HUDEP-2 (cell line): ENCODE results near the gene TRIM59.
A peak's percentile ranks its signal among the peaks of the same experiment; 100 is the strongest.
"Not testable (repeated sequence)": the region's sequence is repeated elsewhere in the genome, so short reads cannot be mapped to it uniquely, and the experiment has no call there.

ENCODE experiments used
- DNase-seq, 76 experiments: peaks; one replicate each; lab custom pipeline; 2025; ENCODE audit not compliant: unreplicated experiment in 76 of 76; lab: John Stamatoyannopoulos, UW

TRIM59 gene

DNA sequence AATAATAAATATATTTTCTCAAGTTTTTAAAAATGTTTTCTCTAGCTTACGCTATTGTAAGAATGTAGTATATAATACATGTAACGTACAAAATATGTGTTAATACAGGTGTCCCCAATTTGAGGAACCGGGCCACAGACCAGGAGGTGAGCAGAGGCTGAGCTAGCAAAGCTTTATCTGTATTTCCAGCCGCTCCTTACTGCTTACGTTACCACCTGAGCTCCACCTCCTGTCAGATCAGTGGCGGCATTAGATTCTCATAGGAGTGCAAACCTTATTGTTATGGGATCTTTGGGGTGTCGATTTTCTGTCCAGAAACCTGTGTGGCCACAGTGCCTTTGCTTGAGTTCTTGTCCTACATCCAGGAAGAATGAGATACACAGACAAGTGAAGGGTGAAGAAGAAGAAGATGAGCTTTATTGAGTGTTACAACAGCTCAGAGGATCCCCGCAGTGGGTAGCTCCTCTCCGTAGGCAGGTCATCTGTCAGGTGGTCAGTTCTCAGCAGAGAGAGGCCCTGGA, 9.9 kb upstream of the TRIM59 start:
- no peak for DNase-seq

DNA sequence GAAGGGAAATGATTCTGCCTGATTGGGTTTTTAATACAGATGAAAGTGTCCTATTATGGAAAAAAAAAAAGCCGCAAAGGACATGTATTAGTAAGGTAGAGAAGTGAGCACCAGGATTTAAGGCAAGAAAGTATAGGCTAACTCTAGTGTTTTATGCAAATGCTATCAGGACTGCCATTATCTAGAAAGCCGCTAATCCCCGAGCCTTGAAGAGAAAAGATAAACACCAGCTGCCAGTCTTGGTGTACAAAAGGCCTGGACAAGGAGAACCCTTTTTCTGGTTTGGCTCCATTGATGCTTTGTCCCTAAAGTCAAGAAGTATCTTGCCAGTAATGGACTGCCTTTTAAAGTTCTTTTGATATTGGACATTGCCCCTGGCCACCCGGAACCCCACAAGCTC, 8.6 kb upstream of the TRIM59 start:
- peak in 2 of 76 experiments; percentile 12 to 45 for DNase-seq

DNA sequence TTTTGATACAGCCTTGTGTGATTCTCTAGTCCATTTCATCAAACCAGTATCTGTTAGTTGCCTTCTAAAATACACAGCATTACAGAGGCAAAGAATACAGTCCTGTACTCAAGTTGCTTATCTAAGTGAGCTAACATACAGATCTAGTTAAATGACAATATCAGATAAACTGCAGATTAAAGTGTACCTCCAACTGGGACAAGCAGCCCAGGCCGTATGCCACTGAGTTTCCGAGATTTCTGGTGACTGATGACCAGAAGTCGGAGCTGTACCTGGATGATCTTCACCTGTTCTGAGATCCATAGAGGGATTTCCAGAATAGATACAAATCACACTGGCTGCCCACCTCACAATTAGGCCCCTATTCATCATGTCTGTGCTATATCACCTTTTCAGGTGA, 6.3 kb upstream of the TRIM59 start:
- no peak for DNase-seq

DNA sequence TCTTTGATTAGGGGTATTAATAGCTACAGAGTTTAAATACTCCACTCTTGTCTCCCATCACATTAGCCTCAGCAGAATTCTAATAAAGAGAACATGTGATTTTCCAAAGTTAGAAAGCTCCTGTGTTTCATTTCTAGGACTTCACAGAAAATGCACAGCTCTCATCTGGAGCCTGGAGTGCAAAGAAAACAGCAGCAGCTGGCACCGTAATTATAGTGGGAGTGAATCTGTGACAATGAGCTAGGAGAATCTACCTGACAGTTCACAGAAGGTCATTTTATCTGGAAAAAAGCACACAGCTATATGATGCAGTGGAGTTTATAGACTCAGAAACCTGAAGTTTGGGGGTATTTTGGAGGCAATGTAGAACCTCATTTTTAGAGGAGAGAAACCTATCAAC, 5.4 kb upstream of the TRIM59 start:
- DNase-seq = no peak

DNA sequence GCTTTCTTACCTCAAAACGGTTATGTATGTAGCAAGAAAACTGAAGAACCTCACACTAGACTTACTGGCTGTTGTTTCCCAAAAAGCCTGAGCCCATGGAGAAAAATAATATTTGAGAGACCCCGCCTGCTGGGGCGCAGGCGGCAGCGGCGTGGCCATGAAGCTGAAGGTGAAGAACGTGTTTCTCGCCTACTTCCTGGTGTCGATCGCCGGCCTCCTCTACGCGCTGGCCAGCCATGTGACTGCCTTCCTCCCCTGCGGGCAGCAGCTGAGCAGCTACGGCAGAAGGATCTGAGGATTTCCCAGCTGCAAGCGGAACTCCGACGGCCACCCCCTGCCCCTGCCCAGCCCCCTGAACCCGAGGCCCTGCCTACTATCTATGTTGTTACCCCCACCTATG, 2.7 kb upstream of the TRIM59 start:
- DNase-seq = not testable (repeated sequence)

DNA sequence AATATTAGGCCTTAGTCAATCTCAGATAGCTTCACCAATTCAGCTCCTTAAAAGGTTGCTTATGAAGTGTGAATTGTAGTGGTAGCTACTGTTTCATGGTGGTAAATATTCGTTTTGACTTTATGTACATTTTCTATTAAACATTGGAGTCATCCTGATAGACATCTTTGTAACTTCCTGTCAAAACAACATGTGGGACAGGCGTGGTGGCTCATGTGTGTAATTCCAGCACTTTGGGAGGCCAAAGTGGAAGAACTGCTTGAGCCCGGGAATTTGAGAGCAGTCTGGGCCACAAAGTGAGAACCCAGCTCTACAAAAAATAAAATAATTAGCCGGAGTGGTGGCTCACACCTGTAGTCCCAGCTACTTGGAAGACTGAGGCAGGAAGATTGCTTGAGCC, 2.0 kb upstream of the TRIM59 start:
- no peak for DNase-seq

DNA sequence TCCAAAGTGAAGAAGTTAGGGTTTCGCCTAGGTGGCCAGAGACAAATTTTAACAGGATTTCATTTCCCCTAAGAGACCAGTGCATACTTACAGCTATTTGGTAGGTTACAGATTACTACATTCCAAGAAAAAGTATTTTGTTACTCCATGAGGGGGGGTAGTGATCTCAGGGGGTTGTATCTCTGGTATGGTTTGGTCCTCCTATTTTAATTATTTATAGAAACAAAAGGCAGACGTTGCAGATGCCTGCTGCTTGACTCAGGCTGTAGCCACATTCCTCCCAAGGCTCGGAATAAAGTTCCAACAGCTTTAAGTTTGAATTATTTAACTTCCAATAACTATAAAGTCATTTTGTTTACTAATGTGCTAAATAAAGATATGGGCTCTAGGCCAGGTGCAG, 1.3 kb upstream of the TRIM59 start:
- DNase-seq = no peak

DNA sequence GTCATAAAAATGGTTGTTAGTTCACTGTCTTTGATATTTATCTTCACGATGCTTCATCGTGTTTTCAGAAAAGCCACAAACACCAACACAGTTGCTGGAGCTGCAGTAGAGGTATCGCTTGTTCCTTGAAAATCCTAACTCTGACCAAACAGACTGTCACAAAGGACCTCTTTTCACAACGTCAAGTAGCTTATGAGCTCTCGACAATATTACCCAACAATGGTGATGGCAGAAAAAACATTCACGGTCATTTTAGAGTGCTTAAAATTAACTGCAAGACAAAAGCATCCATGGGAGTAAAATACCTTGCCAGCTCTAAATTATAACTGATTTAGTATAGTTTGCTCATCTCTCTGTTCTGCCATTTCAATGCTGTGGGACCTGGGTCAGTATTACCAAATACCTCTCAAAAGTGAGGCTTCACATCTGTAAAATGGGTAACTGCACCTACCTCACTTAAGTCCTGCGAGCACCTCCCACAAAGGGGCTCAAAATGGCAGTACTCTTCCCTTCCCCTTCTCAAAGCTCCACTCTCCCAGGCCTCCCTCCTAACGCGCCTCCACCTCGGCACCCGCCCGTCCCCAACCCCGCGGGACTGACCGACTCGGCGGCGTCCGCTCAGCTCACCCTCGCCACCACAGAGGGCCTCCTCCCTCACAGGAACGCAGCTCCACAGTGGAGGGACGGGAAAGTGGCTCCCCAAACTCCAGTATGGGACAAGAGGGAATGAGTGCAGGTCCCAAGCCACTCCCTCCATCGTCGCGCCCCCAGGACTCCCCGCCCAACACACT, 546 bp downstream of the TRIM59 start:
- peak in 46 of 76 experiments; percentile 12 to 97 (median 54) for DNase-seq

DNA sequence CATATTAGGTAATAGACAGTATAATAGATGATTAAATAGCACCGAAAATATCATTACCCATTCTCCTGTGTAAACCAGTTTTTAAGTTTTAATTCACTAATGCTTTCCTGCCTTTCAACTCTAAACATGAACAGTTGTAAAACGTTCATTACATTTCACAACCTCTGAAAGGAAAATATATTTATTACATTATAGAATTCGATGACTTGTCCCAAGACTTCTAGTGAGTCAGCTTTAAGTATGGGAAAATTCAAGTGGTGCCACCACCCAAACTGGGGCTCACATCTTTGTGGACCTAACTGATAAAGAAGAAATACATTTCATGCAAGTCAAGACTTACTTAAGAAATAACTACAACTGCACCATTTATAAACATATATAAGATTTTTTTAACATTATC, 2.0 kb downstream of the TRIM59 start:
- peak in 26 of 76 experiments; percentile 1 to 56 (median 22) for DNase-seq

DNA sequence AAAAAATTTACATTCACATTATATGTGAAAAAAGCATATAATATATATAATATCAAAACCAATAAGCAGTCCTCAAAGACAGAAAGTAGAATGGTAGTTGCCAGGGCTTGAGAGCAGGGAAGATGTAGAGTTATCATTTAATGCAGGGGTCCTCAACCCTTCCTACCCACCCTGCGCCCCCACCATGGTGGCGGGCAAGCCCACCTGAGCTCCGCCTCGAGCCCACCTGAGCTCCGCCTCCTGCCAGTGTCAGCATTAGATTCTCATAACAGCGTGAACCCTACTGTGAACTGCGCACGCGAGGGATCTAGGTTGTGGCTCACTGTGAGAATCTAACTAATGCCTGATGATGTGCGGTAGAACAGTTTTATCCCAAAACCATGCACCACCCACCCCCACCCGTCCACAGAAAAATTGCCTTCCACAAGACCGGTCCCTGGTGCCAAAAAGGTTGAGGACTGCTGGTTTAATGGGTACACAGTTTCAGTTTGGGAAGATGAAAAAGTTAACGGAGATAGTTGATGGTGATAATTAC, 3.0 kb downstream of the TRIM59 start:
- DNase-seq = no peak

DNA sequence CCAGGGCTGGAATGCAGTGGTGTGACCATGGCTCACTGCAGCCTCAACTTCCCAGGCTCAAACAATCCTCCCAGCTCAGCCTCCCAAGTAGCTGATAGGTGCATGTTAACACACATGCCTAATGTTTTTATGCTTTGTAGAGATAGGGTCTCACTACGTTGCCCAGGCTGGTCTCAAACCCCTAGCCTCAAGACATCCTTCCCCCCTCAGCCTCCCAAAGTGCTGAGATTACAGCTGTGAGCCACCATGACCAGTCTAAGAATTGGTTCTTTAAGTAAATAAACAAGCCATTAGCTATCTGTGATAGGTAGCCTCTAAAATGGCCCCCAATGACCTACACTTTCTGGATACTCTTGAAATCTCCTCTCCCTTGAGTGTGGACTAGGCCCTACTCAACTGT, 3.7 kb downstream of the TRIM59 start:
- DNase-seq = no peak

DNA sequence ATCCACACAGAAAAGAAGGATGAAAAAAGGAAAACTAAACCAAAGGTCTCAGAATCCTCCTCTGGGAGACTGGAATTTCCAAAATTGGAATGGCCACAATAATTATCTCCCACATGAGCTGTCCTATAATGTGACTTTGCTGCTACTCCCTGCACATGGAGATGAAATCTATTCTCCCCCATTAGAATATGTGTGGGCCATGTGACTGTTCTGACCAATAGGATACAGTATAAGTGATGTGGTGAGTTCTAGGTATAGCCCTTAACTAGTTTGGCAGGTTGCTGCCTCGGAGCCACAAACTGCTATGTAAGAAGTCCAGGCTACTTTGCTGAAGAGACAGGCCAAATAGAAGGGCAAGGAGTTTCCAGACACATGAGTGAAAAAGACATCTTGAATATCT, 5.2 kb downstream of the TRIM59 start:
- peak in 8 of 76 experiments; percentile 6 to 33 (median 15) for DNase-seq

DNA sequence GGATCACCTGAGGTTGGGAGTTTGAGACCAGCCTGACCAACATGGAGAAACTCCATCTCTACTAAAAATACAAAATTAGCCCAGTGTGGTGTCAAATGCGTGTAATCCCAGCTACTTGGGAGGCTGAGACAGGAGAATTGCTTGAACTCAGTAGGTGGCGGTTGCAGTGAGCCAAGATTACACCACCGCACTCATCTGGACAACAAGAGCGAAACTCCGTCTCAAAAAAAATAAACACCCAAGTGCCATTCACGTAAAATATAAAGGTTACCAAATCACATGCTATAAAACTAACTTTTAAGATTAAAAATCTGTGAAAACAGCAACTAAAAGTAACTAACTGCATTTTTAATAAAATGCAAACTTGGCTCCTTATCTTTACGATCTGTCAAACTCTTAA, 8.9 kb downstream of the TRIM59 start:
- no peak for DNase-seq

DNA sequence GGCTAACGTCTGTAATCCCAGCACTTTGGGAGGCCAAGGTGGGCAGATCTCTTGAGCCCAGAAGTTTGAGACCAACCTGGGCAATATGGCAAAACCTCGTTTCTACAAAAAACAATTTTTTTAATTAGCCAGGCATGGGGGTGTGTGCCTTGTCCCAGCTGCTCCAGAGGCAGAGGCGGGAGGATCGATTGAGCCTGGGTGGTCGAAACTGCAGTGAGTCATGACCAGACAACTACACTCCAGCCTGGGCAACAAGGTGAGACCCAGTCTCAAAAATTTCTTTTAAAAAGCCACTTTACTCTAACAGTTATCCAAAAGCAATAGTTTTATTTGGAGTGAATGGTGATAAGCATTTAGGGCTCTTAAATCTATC, 12.5 kb downstream of the TRIM59 start:
- DNase-seq = no peak

DNA sequence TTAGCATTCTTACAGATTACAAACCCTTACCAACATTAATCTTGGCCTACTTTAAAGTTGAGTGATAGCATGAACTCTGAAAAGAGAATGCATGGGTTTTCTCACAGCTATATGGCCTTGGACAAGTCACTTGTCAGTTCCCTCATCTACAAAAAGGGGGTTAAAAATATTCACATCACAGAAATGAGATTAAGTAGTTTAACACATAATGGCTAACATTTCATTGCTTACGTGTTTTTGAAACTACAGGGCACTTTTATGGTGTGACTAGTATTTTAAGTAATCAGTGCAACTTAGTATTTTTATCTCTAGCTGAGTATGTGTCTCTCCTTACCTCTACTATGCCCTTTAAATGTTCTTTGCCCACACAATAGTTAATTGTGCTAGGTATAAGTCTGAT, 13.8 kb downstream of the TRIM59 start:
- DNase-seq = no peak

DNA sequence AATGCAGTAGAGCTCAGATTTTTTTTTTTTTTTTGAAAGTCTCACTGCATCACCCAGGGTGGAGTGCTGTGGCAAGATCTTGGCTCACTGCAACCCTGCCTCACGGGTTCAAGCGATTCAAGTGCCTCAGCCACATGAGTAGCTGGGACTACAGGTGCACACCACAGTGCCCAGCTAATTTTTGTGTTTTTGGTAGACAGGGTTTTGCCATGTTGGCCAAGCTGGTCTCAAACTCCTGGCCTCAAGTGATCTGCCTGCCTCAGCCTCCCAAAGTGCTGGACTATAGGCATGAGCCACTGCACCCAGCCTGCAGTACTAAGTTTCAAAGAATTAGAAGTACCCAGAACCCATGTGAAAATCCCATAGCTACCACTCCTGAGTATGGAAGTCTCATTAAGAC, 14.5 kb downstream of the TRIM59 start:
- DNase-seq = peak in 1 of 76 experiments; percentile 2

DNA sequence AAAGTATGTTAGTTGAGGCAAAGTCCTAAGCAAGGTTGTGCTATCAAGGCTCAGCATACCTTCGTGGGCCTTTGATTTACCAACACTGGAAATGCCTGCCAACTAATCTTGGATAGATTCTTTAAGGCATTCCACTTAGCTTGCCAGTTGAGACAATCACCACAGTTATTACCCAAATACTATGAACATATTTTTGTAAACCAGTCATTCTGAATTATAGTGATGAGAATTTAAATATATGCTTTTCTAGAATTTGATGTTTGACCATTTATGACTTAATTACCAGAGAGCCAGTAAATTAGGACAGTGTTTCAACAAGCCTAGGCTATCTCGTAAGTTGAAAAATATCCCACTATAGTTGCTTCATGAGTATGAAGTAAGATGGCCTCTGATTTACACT, 15.5 kb downstream of the TRIM59 start:
- DNase-seq = no peak

DNA sequence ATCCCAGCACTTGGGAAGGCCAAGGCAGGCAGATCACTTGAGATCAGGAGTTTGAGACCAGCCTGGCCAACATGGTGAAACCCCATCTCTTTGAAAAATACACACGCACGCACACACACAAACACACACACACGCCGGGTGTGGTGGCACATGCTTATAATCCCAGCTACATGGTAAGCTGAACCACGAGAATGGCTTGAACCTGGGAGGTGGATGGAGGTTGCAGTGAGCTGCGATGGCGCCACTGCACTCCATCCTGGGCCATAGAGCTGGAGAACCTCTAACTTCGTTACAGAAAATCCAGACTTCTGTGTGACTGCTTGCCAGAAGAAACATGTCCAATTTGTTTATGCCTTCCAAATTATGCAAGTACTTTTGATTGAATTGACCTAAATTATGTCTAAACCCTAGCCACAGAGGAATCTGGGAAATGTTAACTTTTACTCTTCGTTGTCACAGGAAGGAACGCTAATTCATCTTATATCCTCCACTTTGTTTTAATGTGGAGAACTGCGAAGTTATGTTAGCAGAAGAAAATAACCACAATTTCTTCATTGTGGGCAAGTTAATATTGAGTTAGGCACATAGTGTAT, 21.7 kb downstream of the TRIM59 start:
- DNase-seq = no peak

DNA sequence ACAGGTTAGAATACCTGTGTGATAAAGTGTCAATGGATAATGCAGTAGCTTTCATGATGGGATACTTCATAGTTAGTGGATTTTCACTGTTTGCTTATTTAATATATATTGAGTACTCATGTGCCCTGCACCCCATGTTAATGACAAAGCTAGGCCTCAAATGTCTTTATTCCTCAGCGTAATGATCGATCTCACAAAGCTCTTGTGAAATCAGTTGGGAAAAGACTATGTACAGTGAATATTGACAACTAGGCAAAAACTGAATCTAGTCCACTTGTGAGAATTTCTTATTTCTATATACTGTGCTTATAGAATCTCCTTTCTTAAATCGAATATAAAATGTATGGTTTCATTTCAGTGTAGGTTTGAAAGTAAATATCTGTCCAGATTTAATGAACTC, 32.3 kb downstream of the TRIM59 start:
- DNase-seq = no peak

DNA sequence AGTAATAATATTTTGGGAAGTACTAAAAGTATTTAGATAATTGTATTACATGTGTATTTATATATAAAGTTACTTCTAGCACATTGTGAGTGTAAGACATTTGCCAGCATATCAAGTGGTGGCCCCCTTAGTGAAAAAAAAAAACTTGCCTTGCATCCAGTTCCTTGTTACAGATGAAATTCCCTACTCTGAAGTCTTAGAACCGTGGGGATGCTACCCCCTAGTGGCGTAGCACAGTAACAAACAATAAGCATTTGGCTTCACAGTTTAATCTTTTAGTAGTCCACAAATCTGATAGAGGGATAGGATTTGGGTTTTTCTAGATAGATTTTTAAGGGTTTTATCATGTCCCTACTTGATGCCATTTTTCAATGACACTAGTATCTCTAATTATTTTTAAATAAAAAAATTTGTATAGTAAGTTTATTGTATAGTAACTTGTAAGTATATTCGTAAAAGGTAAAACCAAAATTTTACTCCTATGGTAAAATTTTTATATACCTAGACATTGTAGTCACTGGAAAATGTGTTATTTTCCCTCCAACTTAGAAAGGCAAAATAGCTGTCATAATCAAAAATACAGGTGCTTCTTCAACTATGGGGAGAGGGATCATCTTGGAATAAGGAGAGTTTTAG, 35.9 kb downstream of the TRIM59 start:
- DNase-seq = peak in 59 of 76 experiments; percentile 4 to 72 (median 41)

DNA sequence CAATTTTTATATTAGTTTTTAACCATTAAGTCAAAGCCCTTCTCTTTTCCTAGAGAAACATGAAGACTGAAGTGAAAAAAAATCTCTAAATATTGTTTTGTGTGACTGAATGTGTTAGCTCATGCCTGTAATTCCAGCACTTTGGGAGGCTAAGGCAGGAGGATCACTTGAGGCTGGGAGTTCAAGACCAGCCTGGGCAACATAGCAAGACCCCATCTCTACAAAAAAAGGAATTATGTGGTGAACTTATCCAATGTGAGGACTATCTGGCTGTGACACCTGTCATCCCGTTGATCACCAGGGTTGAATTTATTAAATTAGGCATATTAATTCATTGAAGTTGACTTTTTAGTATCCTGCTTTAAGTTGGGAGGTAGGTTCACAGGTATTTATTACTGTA, 37.1 kb downstream of the TRIM59 start:
- no peak for DNase-seq
